Muscle of back (tissue), 11 donors: ENCODE measurements around the gene CPZ. TPM values are rescaled to one million over a fixed set of nuclear protein-coding genes. Genes with fewer than 3 reads are reported as not detected.

Experiments
- DNase-seq, 3 donors: peaks; one replicate each; pipeline versions ENCODE4 v3.0.0 to v3.0.0-alpha.2; 2013
- polyA plus RNA-seq, 10 donors: library from polyadenylated mRNA; unstranded; fragments of 120-200 nt; gene quantifications; one replicate each; pipeline ENCODE4 v1.2.1, GENCODE V29; 2013; ENCODE audit not compliant: insufficient read length in 10 of 10

Gene CPZ
- polyA plus RNA-seq, 10 donors: 3.8 to 9.7 (median 6.3) TPM

- peak in 1 of 3 donors; percentile 29 for DNase-seq
Observed at GRCh38 chr4:8593264-8594096, 915 bp downstream of the CPZ start.

- DNase-seq: peak; percentile 51 to 85 (median 74)
Observed at GRCh38 chr4:8594097-8595038, 1.8 kb downstream of the CPZ start.

- no peak for DNase-seq
Observed at GRCh38 chr4:8595237-8596087, 2.9 kb downstream of the CPZ start.

GRCh38 chr4:8596891-8597290, 4.3 kb downstream of the CPZ start:
- DNase-seq: no peak

GRCh38 chr4:8597319-8597718, 4.8 kb downstream of the CPZ start:
- DNase-seq: no peak

- DNase-seq: no peak
Observed at GRCh38 chr4:8597791-8598190, 5.2 kb downstream of the CPZ start.

- DNase-seq: no peak
Observed at GRCh38 chr4:8598391-8599090, 6.0 kb downstream of the CPZ start.

- no peak for DNase-seq
Observed at GRCh38 chr4:8599091-8599460, 6.5 kb downstream of the CPZ start.

GRCh38 chr4:8599657-8600056, 7.1 kb downstream of the CPZ start:
- no peak for DNase-seq

- no peak for DNase-seq
Observed at GRCh38 chr4:8600266-8600665, 7.7 kb downstream of the CPZ start.

- peak in 1 of 3 donors; percentile 46 for DNase-seq
Observed at GRCh38 chr4:8600686-8601085, 8.1 kb downstream of the CPZ start.

- no peak for DNase-seq
Observed at GRCh38 chr4:8601086-8601485, 8.5 kb downstream of the CPZ start.

GRCh38 chr4:8601556-8601955, 9.0 kb downstream of the CPZ start:
- DNase-seq: no peak

GRCh38 chr4:8602686-8603430, 10.3 kb downstream of the CPZ start:
- DNase-seq: no peak

- DNase-seq: no peak
Observed at GRCh38 chr4:8603931-8604330, 11.4 kb downstream of the CPZ start.

GRCh38 chr4:8605289-8605688, 12.7 kb downstream of the CPZ start:
- no peak for DNase-seq

- no peak for DNase-seq
Observed at GRCh38 chr4:8606476-8606875, 13.9 kb downstream of the CPZ start.

GRCh38 chr4:8606966-8607365, 14.4 kb downstream of the CPZ start:
- DNase-seq: no peak

GRCh38 chr4:8607603-8608481, 15.3 kb downstream of the CPZ start:
- peak in 2 of 3 donors; percentile 47 to 58 for DNase-seq
